HEK293 (cell line): ENCODE data around the gene ITGA2.

Experiments
- CTCF ChIP-seq: fragments of 450-650 bp; formaldehyde crosslinking; IDR thresholded peaks from 2 replicates; pipeline ENCODE4 v1.5.1; 2016; ENCODE audit warnings: missing biosample characterization, missing genetic modification characterization
- MYNN ChIP-seq: fragments of 450-650 bp; formaldehyde crosslinking; IDR thresholded peaks from 2 replicates; pipeline ENCODE4 v1.5.1; 2016; ENCODE audit warnings: missing biosample characterization, missing genetic modification characterization, borderline replicate concordance
- PRDM6 ChIP-seq: fragments of 450-650 bp; formaldehyde crosslinking; IDR thresholded peaks from 2 replicates; pipeline ENCODE4 v1.5.1; 2017; ENCODE audit warnings: missing biosample characterization, missing genetic modification characterization
- SP2 ChIP-seq: fragments of 450-650 bp; formaldehyde crosslinking; IDR thresholded peaks from 2 replicates; pipeline ENCODE4 v1.5.1; 2016; ENCODE audit warnings: missing biosample characterization, missing genetic modification characterization
- TCF7L2 ChIP-seq: IDR thresholded peaks from 2 replicates; pipeline ENCODE4 v1.6.1; 2011; ENCODE audit warnings: low read depth, mild to moderate bottlenecking, inconsistent platforms, low read length, moderate library complexity, borderline replicate concordance
- ZNF239 ChIP-seq: fragments of 450-650 bp; formaldehyde crosslinking; IDR thresholded peaks from 2 replicates; pipeline ENCODE4 v1.5.1; 2016; ENCODE audit warnings: missing biosample characterization, missing genetic modification characterization
- ZNF623 ChIP-seq: fragments of 450-650 bp; formaldehyde crosslinking; IDR thresholded peaks from 2 replicates; pipeline ENCODE4 v1.5.1; 2016; ENCODE audit warnings: missing biosample characterization, missing genetic modification characterization
- ZNF670 ChIP-seq: fragments of 450-650 bp; formaldehyde crosslinking; IDR thresholded peaks from 2 replicates; pipeline ENCODE4 v1.5.1; 2016; ENCODE audit warnings: missing biosample characterization, missing genetic modification characterization, low read depth
- ZNF707 ChIP-seq: fragments of 450-650 bp; formaldehyde crosslinking; IDR thresholded peaks from 2 replicates; pipeline ENCODE4 v1.5.1; 2016; ENCODE audit warnings: missing biosample characterization, missing genetic modification characterization
- TF ChIP-seq, protein P1 (sequence below): fragments of 450-650 bp; formaldehyde crosslinking; IDR thresholded peaks from 2 replicates; pipeline ENCODE4 v1.5.1; 2017; ENCODE audit warnings: missing biosample characterization, missing genetic modification characterization

DNA sequence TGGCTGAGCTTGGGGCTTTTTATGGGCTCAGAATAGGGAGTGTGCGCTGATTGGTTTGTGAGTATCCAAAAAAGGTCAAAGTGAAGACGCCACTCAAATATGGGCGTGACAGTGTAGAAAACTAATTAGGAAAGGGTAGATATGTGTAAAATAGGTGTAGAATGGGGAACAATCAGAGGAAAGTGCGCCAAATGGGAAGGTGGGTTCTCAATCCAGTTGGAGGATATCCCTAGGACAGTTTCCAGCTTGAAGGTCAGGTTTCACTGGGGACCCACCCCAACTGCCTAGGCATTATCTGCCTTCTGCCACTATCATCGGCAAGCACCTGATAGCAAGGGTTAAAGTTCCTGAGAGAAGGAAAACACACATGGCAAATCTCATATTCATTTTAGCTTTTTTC is 129.7 kb downstream of the ITGA2 start:
- TF ChIP-seq CTCF (tag by site-specific recombination): no peak
- TF ChIP-seq TCF7L2: no peak
- no peak for TF ChIP-seq MYNN (tag by site-specific recombination)
- TF ChIP-seq ZNF707 (tag by site-specific recombination): no peak
- TF ChIP-seq ZNF623 (tag by site-specific recombination): no peak
- TF ChIP-seq SP2 (tag by site-specific recombination): no peak
- TF ChIP-seq ZNF670 (tag by site-specific recombination): no peak
- no peak for TF ChIP-seq PRDM6 (tag by site-specific recombination)
- TF ChIP-seq, protein P1, sequence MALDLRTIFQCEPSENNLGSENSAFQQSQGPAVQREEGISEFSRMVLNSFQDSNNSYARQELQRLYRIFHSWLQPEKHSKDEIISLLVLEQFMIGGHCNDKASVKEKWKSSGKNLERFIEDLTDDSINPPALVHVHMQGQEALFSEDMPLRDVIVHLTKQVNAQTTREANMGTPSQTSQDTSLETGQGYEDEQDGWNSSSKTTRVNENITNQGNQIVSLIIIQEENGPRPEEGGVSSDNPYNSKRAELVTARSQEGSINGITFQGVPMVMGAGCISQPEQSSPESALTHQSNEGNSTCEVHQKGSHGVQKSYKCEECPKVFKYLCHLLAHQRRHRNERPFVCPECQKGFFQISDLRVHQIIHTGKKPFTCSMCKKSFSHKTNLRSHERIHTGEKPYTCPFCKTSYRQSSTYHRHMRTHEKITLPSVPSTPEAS: no peak
- no peak for TF ChIP-seq ZNF239
